Suppressor macrophage (primary cell): Measurements from ENCODE around the gene C5orf58.

Source experiments
- DNase-seq, 4 experiments: peaks; one replicate each; pipeline ENCODE4 v3.0.0-alpha.2; 2020 to 2022

The C5orf58 gene

GRCh38 chr5:170284231-170284630 lies 51.4 kb downstream of the C5orf58 start:
- DNase-seq: no peak

- DNase-seq: no peak
Measured at GRCh38 chr5:170285181-170285580, 52.4 kb downstream of the C5orf58 start.

GRCh38 chr5:170286386-170286925 lies 53.7 kb downstream of the C5orf58 start:
- no peak for DNase-seq

DNA sequence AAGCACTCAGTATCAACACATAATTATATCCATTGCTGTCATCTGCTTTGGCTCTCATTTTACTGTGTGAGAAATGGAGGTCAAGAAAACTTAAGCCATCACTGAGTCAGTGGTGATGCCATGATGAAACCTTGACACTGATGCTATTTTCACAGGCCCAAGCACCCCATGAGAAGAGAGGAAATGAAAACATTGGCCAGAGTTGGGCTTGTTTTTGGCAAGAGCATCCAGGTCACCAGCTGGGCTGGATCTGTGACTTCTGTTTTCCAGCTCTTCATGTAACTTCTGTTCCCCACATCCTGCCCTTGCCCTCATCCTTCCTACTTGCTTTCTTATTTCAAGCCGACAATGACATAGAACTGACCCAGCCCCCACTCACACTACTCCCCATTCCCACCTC lies 54.7 kb downstream of the C5orf58 start:
- peak; percentile 87 to 95 (median 90) for DNase-seq

GRCh38 chr5:170288151-170288550 lies 55.4 kb downstream of the C5orf58 start:
- DNase-seq: peak in 1 of 4 experiments; percentile 42

DNA sequence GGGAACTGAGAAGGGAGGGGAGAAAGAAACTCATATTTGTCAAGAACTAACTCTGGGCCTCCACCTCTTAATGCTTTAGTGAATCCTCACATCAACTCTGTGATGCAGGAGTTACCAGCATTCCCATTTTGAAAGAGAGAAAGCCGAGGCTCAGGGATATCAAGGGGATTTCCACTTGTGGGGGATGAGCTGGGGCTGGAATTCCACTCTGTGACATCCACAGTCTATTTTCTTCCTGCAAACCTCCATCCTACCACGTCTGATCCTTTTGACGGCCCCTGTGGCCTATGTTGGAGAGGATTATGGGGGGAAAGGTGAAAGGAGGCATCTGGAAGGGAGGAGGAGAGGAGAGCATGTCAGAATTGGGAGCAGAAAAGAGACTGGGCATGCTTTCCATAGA lies 55.8 kb downstream of the C5orf58 start:
- DNase-seq: no peak

DNA sequence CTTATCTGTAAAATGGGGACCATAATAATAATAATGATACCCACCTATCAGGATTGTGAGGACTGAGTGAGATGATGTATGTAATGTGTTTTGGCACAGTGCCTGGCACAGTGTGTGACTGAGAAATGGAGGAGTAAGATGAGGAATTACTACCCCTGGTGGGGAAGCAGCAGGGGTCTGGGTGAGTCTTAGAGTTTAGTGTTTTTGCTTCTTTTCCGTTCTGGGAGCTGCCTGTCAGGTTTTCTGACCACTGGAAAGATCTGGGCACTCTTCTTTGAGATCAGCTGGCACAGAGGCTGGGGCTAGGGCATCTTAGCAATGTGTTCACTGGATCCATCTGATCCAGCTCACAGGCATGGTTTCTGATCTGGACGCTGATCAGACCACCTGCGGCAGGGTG lies 56.3 kb downstream of the C5orf58 start:
- no peak for DNase-seq

DNA sequence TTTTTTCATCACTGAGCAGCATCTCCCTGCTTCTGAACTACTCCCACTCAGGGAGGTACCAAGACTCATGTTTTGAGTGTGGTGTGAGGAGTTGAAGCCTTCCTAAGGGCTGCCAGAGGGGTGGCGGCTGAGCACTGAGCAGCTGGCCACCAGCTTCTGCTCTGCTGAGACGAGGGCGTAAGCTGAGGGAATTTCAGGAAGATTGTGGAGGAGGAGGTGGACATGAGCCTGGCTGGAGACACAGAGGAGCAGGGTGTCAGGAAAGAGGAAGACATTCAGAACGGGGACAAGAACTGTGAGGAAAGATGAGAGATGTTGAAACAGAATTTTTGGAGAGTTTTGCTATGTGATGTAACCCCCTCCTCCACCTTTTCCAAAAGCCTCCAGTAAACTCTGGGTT lies 57.0 kb downstream of the C5orf58 start:
- peak; percentile 65 to 87 (median 86) for DNase-seq

GRCh38 chr5:170290498-170290897 lies 57.7 kb downstream of the C5orf58 start:
- peak; percentile 59 to 81 (median 75) for DNase-seq

DNA sequence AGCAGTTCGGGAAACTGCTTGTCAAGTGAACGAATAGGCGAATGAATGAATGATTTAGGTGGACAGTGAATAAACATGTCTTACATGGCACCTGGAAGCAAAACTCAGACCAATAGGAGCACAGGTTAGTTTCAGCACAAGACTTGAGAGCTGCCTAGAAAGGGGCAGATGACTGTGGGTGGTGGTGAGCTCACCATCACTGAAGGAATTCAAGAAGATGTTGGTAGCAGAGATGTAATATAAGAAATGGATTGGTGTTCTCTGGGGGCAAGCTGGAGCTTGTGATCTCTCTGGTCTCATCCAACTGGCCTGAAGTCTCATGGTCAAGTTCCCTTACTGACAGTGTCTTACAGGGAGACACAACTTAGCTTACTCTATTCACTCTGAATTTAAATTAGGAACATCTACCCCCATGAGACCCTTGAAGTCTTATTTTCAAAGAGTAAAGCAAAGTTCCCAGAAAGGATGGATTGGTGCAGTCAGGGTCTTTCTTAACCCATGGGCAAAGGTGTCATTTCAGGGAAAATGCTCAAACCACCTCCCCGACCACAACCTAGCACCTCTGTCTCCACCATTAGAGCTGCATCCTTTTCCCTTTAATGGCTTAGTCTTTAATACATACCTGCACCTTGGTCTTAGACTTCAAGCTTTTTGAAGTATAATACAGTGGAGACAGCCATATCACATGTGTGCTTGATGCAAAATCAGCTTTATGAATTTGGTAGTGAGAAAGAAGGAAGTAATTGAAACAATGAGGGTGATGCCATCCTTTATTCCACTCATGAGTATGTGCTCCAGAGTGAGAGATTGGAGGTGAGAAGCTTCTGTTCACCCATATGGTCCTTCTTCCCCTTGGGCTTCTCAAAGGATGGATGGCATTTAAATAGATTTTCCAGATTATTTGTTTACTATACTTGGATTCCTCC lies 59.7 kb downstream of the C5orf58 start:
- DNase-seq: peak in 3 of 4 experiments; percentile 21 to 62 (median 57)

DNA sequence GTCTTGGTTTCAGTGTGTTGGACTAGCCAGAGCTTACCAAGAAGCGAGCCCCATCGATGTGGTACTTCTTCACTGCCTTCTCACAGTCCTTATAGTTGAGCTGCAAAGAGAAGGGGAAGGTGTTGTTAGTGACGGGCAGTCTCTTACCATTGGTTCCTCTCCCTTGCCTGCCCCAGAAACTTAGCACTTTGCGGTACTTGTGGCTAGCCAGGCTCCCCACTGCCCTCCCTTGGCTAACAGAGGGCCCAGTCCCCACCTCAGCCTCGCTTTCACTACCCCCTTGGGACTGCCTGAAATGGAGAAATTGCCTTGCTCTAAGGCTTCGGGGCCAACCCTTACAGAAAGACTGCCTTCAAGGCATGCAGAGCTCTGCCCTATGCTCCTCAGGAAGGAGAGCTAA lies 60.5 kb downstream of the C5orf58 start:
- peak; percentile 80 to 90 (median 90) for DNase-seq

- no peak for DNase-seq
Measured at GRCh38 chr5:170294057-170294456, 61.3 kb downstream of the C5orf58 start.

- no peak for DNase-seq
Measured at GRCh38 chr5:170294556-170294955, 61.8 kb downstream of the C5orf58 start.
